ENCODE data around the gene UQCRHL.
"Not testable (repeated sequence)": the region's sequence is repeated elsewhere in the genome, so short reads cannot be mapped to it uniquely, and the experiment has no call there.

UQCRHL gene

GRCh38 chr1:15833842-15834405 lies 26.5 kb upstream of the UQCRHL start:
- peak overlapping the region; percentile 95 for H3K27ac ChIP-seq (ENCODE audit: low read length)
- H3K9me3 ChIP-seq (ENCODE audit: insufficient read depth, low read length, severe bottlenecking): no peaks in the 10 kb centered on the region
- H3K27me3 ChIP-seq (ENCODE audit: insufficient read depth, low read length, poor library complexity): no peaks in the 10 kb centered on the region
- H3K36me3 ChIP-seq (ENCODE audit: insufficient read depth, low read length): no peaks in the 10 kb centered on the region; the same call in 1 of the 2 replicates
- DNase-seq (no peak), ATAC-seq (ENCODE audit: insufficient read depth, low read depth) (no peak)
- peak overlapping the region; percentile 63 for H2AFZ ChIP-seq (ENCODE audit: low read depth, low read length)
- no peaks in the 10 kb centered on the region for H4K20me1 ChIP-seq (ENCODE audit: insufficient read depth, low read length)
- peak overlapping the region; percentile 60 to 74 for H3K4me3 ChIP-seq (ENCODE audit: low read depth in 1 of 2, low read length in 2 of 2)
- TF ChIP-seq CTCF (IDR thresholded peaks at IDR 0.05; ENCODE audit: borderline replicate concordance, extremely low read depth, low read length, poor library complexity, severe bottlenecking) (no peak), EZH2 (IDR thresholded peaks at IDR 0.05; ENCODE audit: borderline replicate concordance, low read depth, low read length, severe bottlenecking) (no peak)
- peaks cover 43% of the 10 kb centered on the region for H3K79me2 ChIP-seq (ENCODE audit: insufficient read depth, low read length)
- H3K4me1 ChIP-seq (ENCODE audit: insufficient read depth, low read length): peaks cover 29% of the 10 kb centered on the region
- peak overlapping the region; percentile 70 for H3K4me2 ChIP-seq (ENCODE audit: insufficient read depth, low read length)
- peak overlapping the region; percentile 100 for H3K9ac ChIP-seq (ENCODE audit: low read depth, low read length)

- DNase-seq (peak; percentile 86), ATAC-seq (ENCODE audit: insufficient read depth, low read depth) (peak; percentile 49)
- Histone ChIP-seq H3K79me2 (ENCODE audit: insufficient read depth, low read length) (peaks cover 43% of the 10 kb centered on the region), H3K9me3 (ENCODE audit: insufficient read depth, low read length, severe bottlenecking) (no peaks in the 10 kb centered on the region), H4K20me1 (ENCODE audit: insufficient read depth, low read length) (no peaks in the 10 kb centered on the region), H3K36me3 (ENCODE audit: insufficient read depth, low read length) (no peaks in the 10 kb centered on the region; the same call in 1 of the 2 replicates), H2AFZ (ENCODE audit: low read depth, low read length) (peak overlapping the region; percentile 83), H3K9ac (ENCODE audit: low read depth, low read length) (peak overlapping the region; percentile 100), H3K27ac (ENCODE audit: low read length) (peak overlapping the region; percentile 95), H3K4me1 (ENCODE audit: insufficient read depth, low read length) (peaks cover 29% of the 10 kb centered on the region), H3K4me2 (ENCODE audit: insufficient read depth, low read length) (peak overlapping the region; percentile 70), H3K27me3 (ENCODE audit: insufficient read depth, low read length, poor library complexity) (no peaks in the 10 kb centered on the region), H3K4me3 (ENCODE audit: low read depth in 1 of 2, low read length in 2 of 2) (peak overlapping the region; percentile 60 to 74; a peak in 3 of 4 replicates)
- TF ChIP-seq EZH2 (IDR thresholded peaks at IDR 0.05; ENCODE audit: borderline replicate concordance, low read depth, low read length, severe bottlenecking): no peak
- TF ChIP-seq CTCF (IDR thresholded peaks at IDR 0.05; ENCODE audit: borderline replicate concordance, extremely low read depth, low read length, poor library complexity, severe bottlenecking): no peak
Measured at GRCh38 chr1:15833069-15833679, 25.7 kb upstream of the UQCRHL start.

GRCh38 chr1:15830258-15830657 lies 22.8 kb upstream of the UQCRHL start:
- DNase-seq (no peak), ATAC-seq (ENCODE audit: insufficient read depth, low read depth) (no peak)
- Histone ChIP-seq H3K9ac (ENCODE audit: low read depth, low read length) (no peak overlapping the region), H3K79me2 (ENCODE audit: insufficient read depth, low read length) (peaks cover 29% of the 10 kb centered on the region), H3K27me3 (ENCODE audit: insufficient read depth, low read length, poor library complexity) (no peaks in the 10 kb centered on the region), H4K20me1 (ENCODE audit: insufficient read depth, low read length) (no peaks in the 10 kb centered on the region), H3K36me3 (ENCODE audit: insufficient read depth, low read length) (no peaks in the 10 kb centered on the region; the same call in 1 of the 2 replicates), H3K4me1 (ENCODE audit: insufficient read depth, low read length) (peaks cover 15% of the 10 kb centered on the region), H3K4me2 (ENCODE audit: insufficient read depth, low read length) (no peak overlapping the region), H2AFZ (ENCODE audit: low read depth, low read length) (no peak overlapping the region), H3K9me3 (ENCODE audit: insufficient read depth, low read length, severe bottlenecking) (no peaks in the 10 kb centered on the region), H3K27ac (ENCODE audit: low read length) (no peak overlapping the region), H3K4me3 (ENCODE audit: low read depth in 1 of 2, low read length in 2 of 2) (no peak overlapping the region)
- TF ChIP-seq CTCF (IDR thresholded peaks at IDR 0.05; ENCODE audit: borderline replicate concordance, extremely low read depth, low read length, poor library complexity, severe bottlenecking): no peak
- no peak for TF ChIP-seq EZH2 (IDR thresholded peaks at IDR 0.05; ENCODE audit: borderline replicate concordance, low read depth, low read length, severe bottlenecking)

GRCh38 chr1:15828931-15829330 lies 21.5 kb upstream of the UQCRHL start:
- H3K36me3 ChIP-seq (ENCODE audit: insufficient read depth, low read length): not testable (repeated sequence)

GRCh38 chr1:15827567-15827966 lies 20.1 kb upstream of the UQCRHL start:
- not testable (repeated sequence) for H2AFZ ChIP-seq (ENCODE audit: low read depth, low read length); H3K4me3 ChIP-seq (ENCODE audit: low read depth in 1 of 2, low read length in 2 of 2); ATAC-seq (ENCODE audit: insufficient read depth, low read depth); H3K4me1 ChIP-seq (ENCODE audit: insufficient read depth, low read length); H3K27ac ChIP-seq (ENCODE audit: low read length); H3K9me3 ChIP-seq (ENCODE audit: insufficient read depth, low read length, severe bottlenecking); H3K9ac ChIP-seq (ENCODE audit: low read depth, low read length); H3K27me3 ChIP-seq (ENCODE audit: insufficient read depth, low read length, poor library complexity); H3K4me2 ChIP-seq (ENCODE audit: insufficient read depth, low read length); DNase-seq; H3K36me3 ChIP-seq (ENCODE audit: insufficient read depth, low read length); H4K20me1 ChIP-seq (ENCODE audit: insufficient read depth, low read length)
- peaks cover 12% of the 10 kb centered on the region for H3K79me2 ChIP-seq (ENCODE audit: insufficient read depth, low read length)

More at GRCh38 chr1:15828931-15829330, 21.5 kb upstream of the UQCRHL start:
- not testable (repeated sequence) for H2AFZ ChIP-seq (ENCODE audit: low read depth, low read length); H4K20me1 ChIP-seq (ENCODE audit: insufficient read depth, low read length); H3K4me2 ChIP-seq (ENCODE audit: insufficient read depth, low read length); ATAC-seq (ENCODE audit: insufficient read depth, low read depth); H3K9me3 ChIP-seq (ENCODE audit: insufficient read depth, low read length, severe bottlenecking); DNase-seq; H3K9ac ChIP-seq (ENCODE audit: low read depth, low read length); H3K27ac ChIP-seq (ENCODE audit: low read length); H3K27me3 ChIP-seq (ENCODE audit: insufficient read depth, low read length, poor library complexity); H3K4me3 ChIP-seq (ENCODE audit: low read depth in 1 of 2, low read length in 2 of 2)
- Histone ChIP-seq H3K79me2 (ENCODE audit: insufficient read depth, low read length) (peaks cover 25% of the 10 kb centered on the region), H3K4me1 (ENCODE audit: insufficient read depth, low read length) (peaks cover 13% of the 10 kb centered on the region)

All from DND-41 (cell line).